ENCODE measurements around the gene CDHR4. TPM values are rescaled to one million over a fixed set of nuclear protein-coding genes. Genes with fewer than 3 reads are reported as not detected.
A peak's percentile ranks its signal among the peaks of the same experiment; 100 is the strongest.

The CDHR4 gene
- total RNA-seq, 2 experiments from 2014 or later = not detected

DNA sequence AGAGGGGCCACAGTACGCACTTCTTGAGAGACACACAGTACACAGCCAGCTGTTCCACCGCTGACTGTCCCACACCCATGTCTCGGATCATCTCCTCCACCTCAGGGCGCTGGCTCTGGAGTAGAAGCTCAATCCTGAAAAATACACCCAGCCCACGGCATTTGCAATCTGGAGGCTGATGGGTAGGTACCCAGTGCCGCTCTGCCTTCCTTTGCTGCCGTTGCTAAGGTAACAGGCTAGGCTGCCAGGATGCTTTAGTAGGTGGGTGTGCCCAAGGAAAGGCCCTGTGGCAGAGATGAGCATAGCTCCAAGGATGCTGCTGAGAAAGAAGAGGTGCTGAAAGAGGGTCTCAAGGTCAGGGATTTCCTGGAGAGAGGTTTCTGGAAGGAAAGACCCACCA is 42.1 kb upstream of the CDHR4 start:
- intact Hi-C loops (cut with micrococcal nuclease) = no loop called here
- H3K9me3 Mint-ChIP-seq = no peaks in the 10 kb centered on the region
- H3K27me3 Mint-ChIP-seq = no peaks in the 10 kb centered on the region
- no peak for ATAC-seq
- H3K27ac Mint-ChIP-seq = no peak overlapping the region
- no peak overlapping the region for H3K4me3 Mint-ChIP-seq
- DNase-seq = no peak
- peaks cover 15% of the 10 kb centered on the region for H3K36me3 Mint-ChIP-seq (ENCODE audit: low read depth)
- TF ChIP-seq, protein P1, sequence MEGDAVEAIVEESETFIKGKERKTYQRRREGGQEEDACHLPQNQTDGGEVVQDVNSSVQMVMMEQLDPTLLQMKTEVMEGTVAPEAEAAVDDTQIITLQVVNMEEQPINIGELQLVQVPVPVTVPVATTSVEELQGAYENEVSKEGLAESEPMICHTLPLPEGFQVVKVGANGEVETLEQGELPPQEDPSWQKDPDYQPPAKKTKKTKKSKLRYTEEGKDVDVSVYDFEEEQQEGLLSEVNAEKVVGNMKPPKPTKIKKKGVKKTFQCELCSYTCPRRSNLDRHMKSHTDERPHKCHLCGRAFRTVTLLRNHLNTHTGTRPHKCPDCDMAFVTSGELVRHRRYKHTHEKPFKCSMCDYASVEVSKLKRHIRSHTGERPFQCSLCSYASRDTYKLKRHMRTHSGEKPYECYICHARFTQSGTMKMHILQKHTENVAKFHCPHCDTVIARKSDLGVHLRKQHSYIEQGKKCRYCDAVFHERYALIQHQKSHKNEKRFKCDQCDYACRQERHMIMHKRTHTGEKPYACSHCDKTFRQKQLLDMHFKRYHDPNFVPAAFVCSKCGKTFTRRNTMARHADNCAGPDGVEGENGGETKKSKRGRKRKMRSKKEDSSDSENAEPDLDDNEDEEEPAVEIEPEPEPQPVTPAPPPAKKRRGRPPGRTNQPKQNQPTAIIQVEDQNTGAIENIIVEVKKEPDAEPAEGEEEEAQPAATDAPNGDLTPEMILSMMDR (IDR thresholded peaks at IDR 0.05) = no peak
- H3K4me1 Mint-ChIP-seq (ENCODE audit: low read depth) = peaks cover 1% of the 10 kb centered on the region
- CTCF ChIA-PET = interaction anchor here (0.7 to 22.5 kb wide), 4 partner anchors 8 to 44 kb away, joined by 3 to 412 read pairs (median 3); partner anchors contain the start of genes CDHR4, INKA1 and UBA7
- POLR2A ChIA-PET = interaction anchor here (2.0 kb wide), 1 partner anchor 14 kb away, joined by 4 read pairs; no protein-coding TSS in a partner anchor

DNA sequence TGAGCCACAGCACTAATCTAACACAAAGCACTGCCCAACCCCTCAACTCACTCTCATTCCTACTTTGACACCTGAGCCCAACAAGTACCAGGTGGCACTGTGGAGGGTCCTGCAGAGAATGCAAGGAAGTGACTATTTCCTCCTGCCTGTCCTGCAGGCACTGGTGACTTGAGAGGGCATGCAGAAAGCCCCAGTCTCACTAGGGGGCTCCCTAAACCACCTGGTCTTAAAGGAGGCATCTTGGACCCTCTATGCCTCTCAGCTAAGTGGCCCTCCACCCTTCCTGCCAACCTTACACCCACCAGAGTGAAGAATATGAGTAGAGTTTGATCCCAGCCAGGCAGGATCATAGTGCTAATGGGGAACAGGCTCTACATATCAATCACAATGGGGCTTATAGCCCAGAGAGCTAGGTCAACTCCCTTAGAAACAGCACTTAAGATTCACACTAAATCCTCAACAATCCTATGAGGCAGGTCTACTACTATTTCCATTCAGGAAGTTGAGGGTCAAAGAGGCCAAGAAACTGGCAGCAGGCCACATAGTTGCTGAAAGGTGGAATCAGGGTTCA is 41.5 kb upstream of the CDHR4 start:
- peak; percentile 50 for DNase-seq
- intact Hi-C loops (cut with micrococcal nuclease) = no loop called here
- ATAC-seq = peak; percentile 58
- TF ChIP-seq, protein P1 (IDR thresholded peaks at IDR 0.05) = peak; percentile 45
- Mint-ChIP-seq H3K4me1 (ENCODE audit: low read depth) (peaks cover 1% of the 10 kb centered on the region), H3K4me3 (no peak overlapping the region), H3K36me3 (ENCODE audit: low read depth) (peaks cover 13% of the 10 kb centered on the region), H3K27ac (no peak overlapping the region), H3K27me3 (no peaks in the 10 kb centered on the region), H3K9me3 (no peaks in the 10 kb centered on the region)
- ChIA-PET POLR2A (interaction anchor here (1.2 to 3.9 kb wide), 3 partner anchors 14 to 37 kb away, joined by 3 to 37 read pairs (median 4); partner anchors contain the start of gene INKA1), CTCF (interaction anchor here (0.7 to 22.5 kb wide), 6 partner anchors 9 to 44 kb away, joined by 3 to 412 read pairs (median 3); partner anchors contain the start of genes CDHR4, INKA1, TRAIP and UBA7)

DNA sequence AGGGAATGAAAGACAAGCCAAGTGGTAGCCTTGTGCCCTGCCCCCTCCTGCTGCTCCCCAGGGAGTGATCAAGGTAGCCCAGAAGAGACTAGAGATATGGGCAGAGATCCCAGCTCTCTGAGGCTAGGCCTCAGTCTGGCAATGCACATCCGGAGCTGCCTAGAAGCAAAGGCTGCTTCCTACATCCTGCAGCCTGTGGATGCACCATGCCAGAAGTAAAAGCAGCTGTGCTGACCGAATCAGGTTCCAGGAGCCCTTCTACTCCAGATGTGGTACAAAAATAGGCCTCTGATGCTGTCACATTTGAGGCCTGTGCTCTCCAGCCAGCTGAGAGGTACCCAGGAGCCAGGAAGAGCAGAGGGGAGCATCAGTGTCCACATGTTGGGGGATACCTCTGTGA is 40.7 kb upstream of the CDHR4 start:
- TF ChIP-seq, protein P1 (IDR thresholded peaks at IDR 0.05) = no peak
- no peak overlapping the region for H3K4me3 Mint-ChIP-seq
- no peaks in the 10 kb centered on the region for H3K27me3 Mint-ChIP-seq
- POLR2A ChIA-PET = interaction anchor here (1.2 to 3.9 kb wide), 2 partner anchors 30 to 37 kb away, joined by 3 to 37 read pairs; partner anchors contain the start of gene INKA1
- no peak for DNase-seq
- H3K4me1 Mint-ChIP-seq (ENCODE audit: low read depth) = peaks cover 1% of the 10 kb centered on the region
- peaks cover 12% of the 10 kb centered on the region for H3K36me3 Mint-ChIP-seq (ENCODE audit: low read depth)
- no peaks in the 10 kb centered on the region for H3K9me3 Mint-ChIP-seq
- intact Hi-C loops (cut with micrococcal nuclease) = no loop called here
- ATAC-seq = no peak
- CTCF ChIA-PET = interaction anchor here (1.9 to 22.5 kb wide), 4 partner anchors 12 to 301 kb away, joined by 10 to 412 read pairs (median 28); partner anchors contain the start of genes CDHR4, INKA1, TRAIP and UBA7
- H3K27ac Mint-ChIP-seq = no peak overlapping the region

DNA sequence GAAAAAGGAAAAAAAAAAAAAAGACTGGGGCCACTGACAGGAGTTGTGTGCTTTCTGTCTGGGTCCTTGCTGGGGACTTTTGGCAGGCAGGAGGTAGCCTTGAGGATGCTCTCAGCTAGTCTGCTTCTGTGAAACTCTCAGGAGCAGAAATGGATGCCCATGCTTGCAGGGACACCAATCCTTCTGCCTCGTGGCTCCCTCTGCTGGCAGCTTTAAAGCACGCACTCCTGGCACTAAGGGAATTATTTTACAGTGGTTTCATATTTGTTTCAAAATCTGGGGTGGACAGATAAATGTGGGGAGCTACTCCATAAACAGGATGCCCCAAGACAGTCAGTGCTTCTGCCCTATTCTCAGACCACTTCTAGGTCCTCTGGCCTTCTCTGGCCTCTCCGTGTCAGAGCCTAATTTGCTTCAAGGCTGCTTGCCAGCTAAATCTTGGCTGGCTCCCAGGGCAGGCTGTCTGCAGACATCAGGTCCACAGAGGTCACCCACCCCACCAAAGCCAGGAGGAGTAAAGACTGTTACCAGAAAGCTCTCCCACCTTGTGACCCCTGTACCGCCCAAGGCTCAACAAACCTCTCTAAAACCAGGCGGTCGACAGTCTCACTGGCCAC is 39.6 kb upstream of the CDHR4 start:
- ATAC-seq (peak; percentile 93), DNase-seq (peak; percentile 90)
- Mint-ChIP-seq H3K27ac (no peak overlapping the region), H3K9me3 (no peaks in the 10 kb centered on the region), H3K4me3 (no peak overlapping the region), H3K4me1 (ENCODE audit: low read depth) (peaks cover 1% of the 10 kb centered on the region), H3K27me3 (no peaks in the 10 kb centered on the region), H3K36me3 (ENCODE audit: low read depth) (peaks cover 18% of the 10 kb centered on the region)
- CTCF ChIA-PET = interaction anchor here (0.6 to 22.5 kb wide), 49 partner anchors 9 to 388 kb away, joined by 3 to 412 read pairs (median 4); partner anchors contain the start of genes AMIGO3, CAMKV, CDHR4 and INKA1
- intact Hi-C loops (cut with micrococcal nuclease) = loop anchor here (2.0 kb wide), 1 partner anchor 36 kb away; the partner anchor contains the start of gene INKA1
- TF ChIP-seq, protein P1 (IDR thresholded peaks at IDR 0.05) = peak; percentile 78
- POLR2A ChIA-PET = interaction anchor here (1.1 to 3.9 kb wide), 5 partner anchors 26 to 118 kb away, joined by 3 to 37 read pairs (median 4); partner anchors contain the start of genes INKA1 and UBA7

Data from activated CD8-positive, alpha-beta T cell treated with anti-CD3 and anti-CD28 coated beads for 36 hours (primary cell).